Ovary (tissue), 9 donors: ENCODE measurements around the gene XYLT1. TPM values are rescaled to one million over a fixed set of nuclear protein-coding genes. Genes with fewer than 3 reads are reported as not detected.

Experiments
- DNase-seq, 5 donors: peaks; one replicate each; pipeline ENCODE4 v3.0.0-alpha.2; 2019 to 2020
- H3K27ac ChIP-seq, 2 donors: fragments of 200-600 bp; one replicate each; pipeline versions ENCODE4 v1.5.1 to v1.8.0; 2019 to 2022
- H3K27me3 ChIP-seq: fragments of 200-600 bp; one replicate; pipeline ENCODE4 v1.8.0; 2022
- H3K36me3 ChIP-seq: fragments of 200-600 bp; sonication (generic); one replicate; pipeline ENCODE4 v1.5.1; 2019
- H3K4me1 ChIP-seq: one replicate; pipeline ENCODE4 v1.8.1; 2013; ENCODE audit warnings: mild to moderate bottlenecking, moderate library complexity; ENCODE audit not compliant: insufficient read depth
- H3K4me3 ChIP-seq: fragments of 200-600 bp; sonication (generic); one replicate; pipeline ENCODE4 v1.5.1; 2017
- H3K9me3 ChIP-seq, 2 donors: fragments of 200-600 bp in 1 of 2; sonication (generic) in 1 of 2; one replicate each; pipeline versions ENCODE4 v1.5.1 to v1.8.1; 2013 to 2019; ENCODE audit warnings: mild to moderate bottlenecking in 1 of 2, moderate library complexity in 1 of 2
- EP300 ChIP-seq: sonication (generic); formaldehyde crosslinking; IDR thresholded peaks from one replicate; pipeline ENCODE4 v1.6.1; 2017; ENCODE audit warnings: antibody characterized with exemption
- POLR2A ChIP-seq: fragments of 450-650 bp; IDR thresholded peaks from one replicate; pipeline ENCODE4 v1.6.1; 2017; ENCODE audit warnings: antibody characterized with exemption, mild to moderate bottlenecking, moderate library complexity
- WGBS, 3 donors: extraction: QIAGEN DNeasy Blood & Tissue Kit in 1 of 3; methylation state at CpG; one replicate each; pipeline versions ENCODE4 v1.1.5 to v1.1.7; 2013 to 2017; 5-methylcytosine and 5-hydroxymethylcytosine counted together
- intact Hi-C, 4 donors: fragments of 100-400 bp; cut with DNase I; formaldehyde crosslinking; loops; one replicate each; pipeline versions ENCODE4 v1.11.0 to v1.15.1; 2022 to 2023
- polyA plus RNA-seq, 2 donors: library from polyadenylated mRNA; stranded (reverse); fragments of 200-250 nt in 1 of 2; fragments of 350-450 nt in 1 of 2; fragmentation: Illumina TruSeq in 1 of 2; extraction: RNeasy Lipid Tissue Mini Kit (QIAGEN cat#74804) in 1 of 2; gene quantifications; one replicate each; pipeline ENCODE4 v1.2.3, GENCODE V29; 2013 to 2014
- total RNA-seq, 7 donors: library from RNA; depleted of rRNA in 2 of 7; stranded (reverse); fragments of >200 nt in 2 of 7; fragmentation: NEBNext Ultra II Directional in 3 of 7; extraction: Animal tissue kit (Norgen Biotek cat#: 25700) in 3 of 7; gene quantifications; one replicate each; pipeline versions ENCODE4 v1.1.0 to v1.2.4, GENCODE V29; 2016 to 2023
- TF ChIP-seq, protein P1 (sequence below), 3 donors: fragments of 450-650 bp in 2 of 3; fragments of 200-600 bp in 1 of 3; IDR thresholded peaks; one replicate each; pipeline versions ENCODE4 v1.5.1 to v1.8.0; 2016 to 2022; ENCODE audit warnings: antibody characterized with exemption in 3 of 3, mild to moderate bottlenecking in 1 of 3
- donor health status: DM: no; HTN: no; CAD: no; lungs with moderate emphysema.
- donor health status: DM: no; HTN: no; CAD: no.
- donor health status: Bipolar disorder and iron deficiency.
- donor health status: DM: yes; HTN: yes; CAD: no.
- donor health status: DM: no; HTN: no; CAD: no.
- donor health status: DM: yes; HTN: yes; CAD: no.

The XYLT1 gene
- total and polyA plus RNA-seq, 9 donors = 3.2 to 38.0 (median 17.3) TPM

DNA sequence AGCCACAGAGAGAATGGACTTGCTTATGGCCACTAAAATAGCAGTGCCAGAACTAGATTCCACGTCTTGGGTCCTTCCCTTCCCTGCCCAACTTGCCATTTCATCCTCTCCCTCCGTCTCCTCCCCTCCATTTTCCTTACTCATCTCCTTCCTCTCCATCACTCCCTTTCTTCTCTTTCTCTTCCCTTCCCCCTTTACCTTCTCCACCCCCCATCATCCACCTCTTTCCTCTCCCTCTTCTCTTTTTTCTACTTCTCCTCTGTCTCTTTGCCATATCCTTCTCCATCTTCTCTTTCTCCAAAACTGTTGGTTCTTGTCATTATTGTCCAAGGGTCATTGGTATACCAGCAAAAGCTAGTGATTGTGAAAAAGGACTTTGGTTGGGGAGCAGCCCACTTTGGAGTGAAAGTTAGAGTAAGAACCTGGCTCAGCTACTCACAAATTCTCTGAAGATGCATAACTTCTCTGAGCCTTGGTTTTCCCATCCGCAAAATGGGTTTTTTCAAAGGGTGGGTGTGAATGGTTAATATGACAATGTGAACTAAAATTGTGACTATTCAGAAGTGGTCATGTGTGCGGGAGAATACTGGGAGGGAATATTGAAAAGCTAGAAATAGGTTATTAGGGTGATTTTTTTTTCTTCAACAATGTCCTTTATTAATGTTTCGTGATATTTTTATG is 393.8 kb downstream of the XYLT1 start:
- no peak for DNase-seq
- Histone ChIP-seq H3K36me3 (no peaks in the 10 kb centered on the region), H3K27me3 (no peaks in the 10 kb centered on the region), H3K27ac (no peak overlapping the region), H3K9me3 (no peaks in the 10 kb centered on the region), H3K4me1 (no peaks in the 10 kb centered on the region), H3K4me3 (no peak overlapping the region)
- WGBS, 3 donors = 80 to 84% (median 81%) methylated on average over 5 of the region's 5 CpGs
- intact Hi-C loops = no loop called here
- no peak for TF ChIP-seq POLR2A
- TF ChIP-seq, protein P1, sequence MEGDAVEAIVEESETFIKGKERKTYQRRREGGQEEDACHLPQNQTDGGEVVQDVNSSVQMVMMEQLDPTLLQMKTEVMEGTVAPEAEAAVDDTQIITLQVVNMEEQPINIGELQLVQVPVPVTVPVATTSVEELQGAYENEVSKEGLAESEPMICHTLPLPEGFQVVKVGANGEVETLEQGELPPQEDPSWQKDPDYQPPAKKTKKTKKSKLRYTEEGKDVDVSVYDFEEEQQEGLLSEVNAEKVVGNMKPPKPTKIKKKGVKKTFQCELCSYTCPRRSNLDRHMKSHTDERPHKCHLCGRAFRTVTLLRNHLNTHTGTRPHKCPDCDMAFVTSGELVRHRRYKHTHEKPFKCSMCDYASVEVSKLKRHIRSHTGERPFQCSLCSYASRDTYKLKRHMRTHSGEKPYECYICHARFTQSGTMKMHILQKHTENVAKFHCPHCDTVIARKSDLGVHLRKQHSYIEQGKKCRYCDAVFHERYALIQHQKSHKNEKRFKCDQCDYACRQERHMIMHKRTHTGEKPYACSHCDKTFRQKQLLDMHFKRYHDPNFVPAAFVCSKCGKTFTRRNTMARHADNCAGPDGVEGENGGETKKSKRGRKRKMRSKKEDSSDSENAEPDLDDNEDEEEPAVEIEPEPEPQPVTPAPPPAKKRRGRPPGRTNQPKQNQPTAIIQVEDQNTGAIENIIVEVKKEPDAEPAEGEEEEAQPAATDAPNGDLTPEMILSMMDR (IDR thresholded peaks at IDR 0.05) = no peak
- no peak for TF ChIP-seq EP300

DNA sequence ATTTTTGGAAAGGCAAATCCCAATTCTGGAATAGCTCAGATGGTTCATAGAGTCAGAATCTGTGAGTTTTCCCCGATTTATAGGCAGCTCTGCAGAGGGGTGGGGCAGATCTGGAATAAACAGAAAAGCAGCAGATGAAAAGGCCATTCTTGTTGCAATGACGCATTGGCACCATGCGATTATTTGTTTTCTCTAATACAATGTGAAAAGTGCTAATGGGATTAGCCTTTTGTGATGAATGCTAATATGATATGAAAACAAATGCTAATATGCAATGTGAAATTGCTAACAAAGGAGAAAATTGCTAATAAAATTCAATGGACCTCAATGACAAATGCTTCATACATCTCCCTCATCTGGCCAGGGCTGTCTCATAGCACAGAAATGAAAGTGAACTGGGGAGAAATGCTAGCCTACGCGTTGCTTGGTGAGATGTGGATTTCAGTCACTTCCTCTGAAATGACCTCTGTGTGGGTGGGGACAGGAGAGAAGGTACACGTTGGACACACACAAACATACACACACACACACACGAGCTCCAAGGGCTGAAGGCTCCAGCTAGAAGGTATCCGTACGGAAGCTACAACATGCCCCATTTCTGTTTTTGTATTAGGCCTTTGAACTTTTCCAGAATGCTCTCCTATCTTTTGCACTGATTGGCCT is 394.5 kb downstream of the XYLT1 start:
- H3K4me1 ChIP-seq = no peaks in the 10 kb centered on the region
- no peaks in the 10 kb centered on the region for H3K27me3 ChIP-seq
- no peak for DNase-seq
- no peak overlapping the region for H3K4me3 ChIP-seq
- no peaks in the 10 kb centered on the region for H3K36me3 ChIP-seq
- no peaks in the 10 kb centered on the region for H3K9me3 ChIP-seq
- intact Hi-C loops = no loop called here
- H3K27ac ChIP-seq = no peak overlapping the region
- WGBS, 3 donors = 67 to 78% (median 77%) methylated on average over 9 of the region's 9 CpGs
- TF ChIP-seq EP300 (no peak), POLR2A (no peak)
- TF ChIP-seq, protein P1 (IDR thresholded peaks at IDR 0.05) = no peak

DNA sequence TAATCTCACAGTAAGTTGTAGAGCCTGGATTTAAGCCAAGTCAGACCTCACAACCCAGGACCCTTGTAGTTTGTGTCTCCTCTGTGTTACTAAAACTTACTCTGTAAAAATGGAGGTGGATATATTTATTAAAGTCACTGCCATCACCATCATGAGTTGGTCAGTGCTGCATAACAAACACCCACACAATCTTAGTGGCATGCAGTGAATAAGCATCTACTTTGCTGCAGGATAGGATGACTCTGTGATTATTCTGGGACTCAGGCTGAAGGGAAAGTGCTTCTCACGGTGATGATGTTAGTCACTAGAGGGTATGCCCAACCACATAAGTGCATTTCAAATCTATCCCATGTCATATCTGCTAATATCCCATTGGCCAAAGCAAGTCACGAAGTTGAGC is 398.7 kb downstream of the XYLT1 start:
- 71 to 86% (median 79%) methylated on average over 2 of the region's 2 CpGs for WGBS, 3 donors
- Histone ChIP-seq H3K4me1 (no peaks in the 10 kb centered on the region), H3K9me3 (no peaks in the 10 kb centered on the region), H3K27ac (no peak overlapping the region), H3K36me3 (no peaks in the 10 kb centered on the region), H3K4me3 (no peak overlapping the region), H3K27me3 (no peaks in the 10 kb centered on the region)
- intact Hi-C loops = no loop called here
- TF ChIP-seq, protein P1 (IDR thresholded peaks at IDR 0.05) = no peak
- no peak for TF ChIP-seq EP300
- TF ChIP-seq POLR2A = no peak
- DNase-seq = no peak

DNA sequence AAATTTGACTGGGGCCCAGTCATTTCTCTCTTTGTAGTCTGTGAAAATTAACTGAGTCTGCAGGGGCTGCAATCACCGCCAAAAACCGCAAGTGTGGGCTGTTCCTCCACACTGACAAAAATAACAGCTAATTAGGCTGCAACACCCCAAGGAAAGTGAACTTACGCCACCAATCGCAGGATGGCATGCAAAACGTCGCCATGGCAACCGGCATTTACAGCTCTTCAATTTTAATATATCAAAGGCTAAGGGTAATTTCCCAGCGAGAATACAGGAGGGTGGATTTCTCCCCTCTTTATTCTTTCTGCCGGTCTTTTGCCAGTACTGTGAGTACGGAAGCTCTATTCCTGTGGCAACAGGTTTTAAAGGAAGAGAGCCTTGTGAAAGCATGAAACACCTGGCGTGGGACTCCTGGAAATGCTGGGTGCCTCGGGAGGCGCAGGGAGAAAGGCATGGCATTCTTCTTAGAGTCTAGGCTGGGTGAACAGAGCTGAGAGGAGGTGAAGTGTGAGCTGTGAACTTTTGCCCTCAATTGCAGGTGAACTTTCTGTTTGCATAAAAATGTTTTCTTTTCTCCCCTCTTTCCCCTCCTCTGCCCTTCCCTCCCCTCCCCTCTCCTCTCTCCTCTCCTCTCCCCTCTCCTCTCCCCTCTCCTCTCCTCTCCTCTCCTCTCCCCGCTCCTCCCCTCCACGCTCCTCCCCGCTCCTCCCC is 399.7 kb downstream of the XYLT1 start:
- H3K27ac ChIP-seq = no peak overlapping the region

More for the DNA sequence above, 399.7 kb downstream of the XYLT1 start:
- no peak for TF ChIP-seq POLR2A
- TF ChIP-seq, protein P1 (IDR thresholded peaks at IDR 0.05) = no peak
- 2 to 11% (median 5%) methylated on average over 13 to 16 of the region's 16 CpGs for WGBS, 3 donors
- Histone ChIP-seq H3K4me3 (no peak overlapping the region), H3K4me1 (no peaks in the 10 kb centered on the region), H3K9me3 (no peaks in the 10 kb centered on the region), H3K27me3 (no peaks in the 10 kb centered on the region), H3K36me3 (no peaks in the 10 kb centered on the region)
- DNase-seq = peak; percentile 11 to 48 (median 30)
- intact Hi-C loops = no loop called here
